ENCODE measurements around the gene SIDT2. TPM values are rescaled to one million over a fixed set of nuclear protein-coding genes. Genes with fewer than 3 reads are reported as not detected.
A peak's percentile ranks its signal among the peaks of the same experiment; 100 is the strongest.

The SIDT2 gene
- total RNA-seq, 1 donor from 2014 or later, result 23.6 TPM

- no peaks in the 10 kb centered on the region for H3K4me1 Mint-ChIP-seq (ENCODE audit: low read depth, unreplicated experiment)
- peak; percentile 3 for DNase-seq
- H3K4me3 Mint-ChIP-seq (ENCODE audit: unreplicated experiment), result no peak overlapping the region
- peaks cover 4% of the 10 kb centered on the region for H3K36me3 Mint-ChIP-seq (ENCODE audit: unreplicated experiment)
- peaks cover 1% of the 10 kb centered on the region for H3K27me3 Mint-ChIP-seq (ENCODE audit: unreplicated experiment)
- H3K9me3 Mint-ChIP-seq (ENCODE audit: unreplicated experiment), result no peaks in the 10 kb centered on the region
- no peak for TF ChIP-seq CTCF (IDR thresholded peaks at IDR 0.05; ENCODE audit: partially characterized antibody, unreplicated experiment)
- no peak overlapping the region for H3K27ac Mint-ChIP-seq (ENCODE audit: unreplicated experiment)
These were observed 10.8 kb downstream of the SIDT2 start for GRCh38 chr11:117189191-117189940.

GRCh38 chr11:117189941-117190544 is 11.5 kb downstream of the SIDT2 start:
- H3K27me3 Mint-ChIP-seq (ENCODE audit: unreplicated experiment), result peaks cover 1% of the 10 kb centered on the region
- H3K4me1 Mint-ChIP-seq (ENCODE audit: low read depth, unreplicated experiment), result no peaks in the 10 kb centered on the region
- no peak for TF ChIP-seq CTCF (IDR thresholded peaks at IDR 0.05; ENCODE audit: partially characterized antibody, unreplicated experiment)
- peak; percentile 8 for DNase-seq
- H3K36me3 Mint-ChIP-seq (ENCODE audit: unreplicated experiment), result peaks cover 4% of the 10 kb centered on the region
- H3K4me3 Mint-ChIP-seq (ENCODE audit: unreplicated experiment), result no peak overlapping the region
- no peaks in the 10 kb centered on the region for H3K9me3 Mint-ChIP-seq (ENCODE audit: unreplicated experiment)
- H3K27ac Mint-ChIP-seq (ENCODE audit: unreplicated experiment), result no peak overlapping the region

GRCh38 chr11:117191680-117192400 is 13.3 kb downstream of the SIDT2 start:
- Mint-ChIP-seq H3K27me3 (ENCODE audit: unreplicated experiment) (no peaks in the 10 kb centered on the region), H3K4me1 (ENCODE audit: low read depth, unreplicated experiment) (no peaks in the 10 kb centered on the region), H3K9me3 (ENCODE audit: unreplicated experiment) (no peaks in the 10 kb centered on the region), H3K36me3 (ENCODE audit: unreplicated experiment) (peaks cover 4% of the 10 kb centered on the region), H3K27ac (ENCODE audit: unreplicated experiment) (no peak overlapping the region), H3K4me3 (ENCODE audit: unreplicated experiment) (no peak overlapping the region)
- TF ChIP-seq CTCF (IDR thresholded peaks at IDR 0.05; ENCODE audit: partially characterized antibody, unreplicated experiment), result no peak
- DNase-seq, result no peak

- Mint-ChIP-seq H3K36me3 (ENCODE audit: unreplicated experiment) (no peaks in the 10 kb centered on the region), H3K4me3 (ENCODE audit: unreplicated experiment) (no peak overlapping the region), H3K27me3 (ENCODE audit: unreplicated experiment) (peaks cover 2% of the 10 kb centered on the region), H3K27ac (ENCODE audit: unreplicated experiment) (no peak overlapping the region), H3K4me1 (ENCODE audit: low read depth, unreplicated experiment) (no peaks in the 10 kb centered on the region), H3K9me3 (ENCODE audit: unreplicated experiment) (no peaks in the 10 kb centered on the region)
- no peak for TF ChIP-seq CTCF (IDR thresholded peaks at IDR 0.05; ENCODE audit: partially characterized antibody, unreplicated experiment)
- DNase-seq, result no peak
These were observed 13.9 kb downstream of the SIDT2 start for GRCh38 chr11:117192401-117192875.
